ENCODE results near the gene TSFM.
A peak's percentile ranks its signal among the peaks of the same experiment; 100 is the strongest.
"Not testable (repeated sequence)": the region's sequence is repeated elsewhere in the genome, so short reads cannot be mapped to it uniquely, and the experiment has no call there.

The TSFM gene

GRCh38 chr12:57763881-57764661, 18.5 kb upstream of the TSFM start:
- DNase-seq: no peak

GRCh38 chr12:57764662-57765002, 18.0 kb upstream of the TSFM start:
- no peak for DNase-seq

GRCh38 chr12:57765003-57765697, 17.4 kb upstream of the TSFM start:
- DNase-seq: peak; percentile 58 to 84 (median 60)

GRCh38 chr12:57765698-57766463, 16.7 kb upstream of the TSFM start:
- DNase-seq: peak in 1 of 3 donors; percentile 43

- DNase-seq: peak in 1 of 3 donors; percentile 65
Observed at GRCh38 chr12:57766464-57767304, 15.9 kb upstream of the TSFM start, which contains the start of gene CYP27B1. TSS of gene CYP27B1 (minus strand) at chr12:57767078. CDS start at chr12:57767041, 37 bp downstream.

- DNase-seq: peak in 2 of 3 donors; percentile 61 to 66
Observed at GRCh38 chr12:57767305-57767698, 15.3 kb upstream of the TSFM start.

GRCh38 chr12:57767876-57768275, 14.7 kb upstream of the TSFM start:
- DNase-seq: no peak

- no peak for DNase-seq
Observed at GRCh38 chr12:57769594-57769993, 13.0 kb upstream of the TSFM start.

GRCh38 chr12:57770734-57771133, 11.9 kb upstream of the TSFM start:
- peak; percentile 42 to 65 (median 54) for DNase-seq

- DNase-seq: peak; percentile 96 to 98 (median 96)
Observed at GRCh38 chr12:57771236-57771872, 11.2 kb upstream of the TSFM start.

GRCh38 chr12:57771873-57772428, 10.6 kb upstream of the TSFM start, which contains the start of gene METTL1:
TSS of gene METTL1 (minus strand) at chr12:57772105. CDS start at chr12:57772083, 22 bp downstream.
- DNase-seq: peak; percentile 96 to 98 (median 97)

GRCh38 chr12:57772429-57773322, 9.9 kb upstream of the TSFM start, which contains the start of gene EEF1AKMT3:
TSS of gene EEF1AKMT3 (plus strand) at chr12:57772614. CDS start at chr12:57772725, 111 bp downstream.
- peak; percentile 60 to 80 (median 64) for DNase-seq

- DNase-seq: not testable (repeated sequence)
Observed at GRCh38 chr12:57774634-57775033, 8.0 kb upstream of the TSFM start.

GRCh38 chr12:57775044-57775443, 7.5 kb upstream of the TSFM start:
- no peak for DNase-seq

GRCh38 chr12:57775563-57776246, 6.9 kb upstream of the TSFM start:
- peak; percentile 63 to 69 (median 67) for DNase-seq

- no peak for DNase-seq
Observed at GRCh38 chr12:57776247-57776587, 6.4 kb upstream of the TSFM start.

GRCh38 chr12:57777367-57777766, 5.2 kb upstream of the TSFM start:
- no peak for DNase-seq

GRCh38 chr12:57777911-57778310, 4.7 kb upstream of the TSFM start:
- no peak for DNase-seq

GRCh38 chr12:57779736-57780135, 2.9 kb upstream of the TSFM start:
- no peak for DNase-seq

All from suppressor macrophage treated with lipopolysaccharide for 1 hour (primary cell).